Measurements from ENCODE around the gene PLEKHA4. TPM values are rescaled to one million over a fixed set of nuclear protein-coding genes. Genes with fewer than 3 reads are reported as not detected.

Gene PLEKHA4
- total and polyA plus RNA-seq, 2 donors (not counting 1 experiment from before 2014, with no cell fraction given), result 4.3 to 6.2 TPM

- ATAC-seq (ENCODE audit: low read depth) (no peak), DNase-seq (no peak)
- Mint-ChIP-seq H3K27ac (no peak overlapping the region), H3K4me3 (no peak overlapping the region), H3K9me3 (ENCODE audit: insufficient read depth) (no peaks in the 10 kb centered on the region), H3K27me3 (no peaks in the 10 kb centered on the region), H3K4me1 (peaks cover 22% of the 10 kb centered on the region)
- H3K36me3 ChIP-seq (replicated peaks in 1 of 2; ENCODE audit: control extremely low read depth in 1 of 2, control insufficient read depth in 1 of 2, extremely low read depth in 1 of 2, insufficient read depth in 2 of 2, low read length in 1 of 2), result no peaks in the 10 kb centered on the region
- no peak overlapping the region for H3K9ac ChIP-seq (ENCODE audit: low read length)
- TF ChIP-seq CTCF (IDR thresholded peaks at IDR 0.05) (no peak), EZH2 (IDR thresholded peaks at IDR 0.05; ENCODE audit: borderline replicate concordance, insufficient read depth, low read depth, low read length, poor library complexity, severe bottlenecking) (no peak)
- POLR2A ChIA-PET, result no interaction called here
- no peaks in the 10 kb centered on the region for H4K20me1 ChIP-seq (ENCODE audit: control insufficient read depth, insufficient read depth, low read length, poor library complexity, severe bottlenecking)
- H3K9me3 ChIP-seq (ENCODE audit: control extremely low read depth in 1 of 3, control insufficient read depth in 2 of 3, insufficient read depth in 1 of 3, low read length in 2 of 3), result peaks cover 0 to 8% (median 0%) of the 10 kb centered on the region in 3 donors
- H3K4me3 ChIP-seq (ENCODE audit: control extremely low read depth in 1 of 5, extremely low read depth in 1 of 5, insufficient read depth in 1 of 5, low read depth in 2 of 5, low read length in 4 of 5), result no peak overlapping the region
- H3K27me3 ChIP-seq (replicated peaks in 1 of 4; ENCODE audit: control extremely low read depth in 1 of 4, control insufficient read depth in 3 of 4, insufficient read depth in 4 of 4, low read length in 3 of 4), result peaks cover 0 to 13% (median 1%) of the 10 kb centered on the region in 4 experiments
- CTCF ChIA-PET, result interaction anchor here (0.9 to 2.0 kb wide), 4 partner anchors 10 to 38 kb away, joined by 3 to 10 read pairs (median 6); no protein-coding TSS in a partner anchor
- H3K4me1 ChIP-seq (ENCODE audit: control insufficient read depth in 2 of 2, insufficient read depth in 2 of 2, low read length in 2 of 2), result peaks cover 16 to 25% of the 10 kb centered on the region in 2 donors
- WGBS (ENCODE audit: insufficient coverage), result 76% methylated on average over 3 of the region's 5 CpGs
- intact Hi-C loops (cut with micrococcal nuclease), result no loop called here
- no peaks in the 10 kb centered on the region for H3K79me2 ChIP-seq (ENCODE audit: control insufficient read depth, insufficient read depth, low read length)
- H2AFZ ChIP-seq (ENCODE audit: insufficient read depth, low read depth, low read length, poor library complexity, severe bottlenecking), result no peak overlapping the region
- no peak overlapping the region for H3K4me2 ChIP-seq (replicated peaks; ENCODE audit: low read depth, low read length, poor library complexity, severe bottlenecking)
- no peak overlapping the region for H3K27ac ChIP-seq (ENCODE audit: low read length in 2 of 2)
These were observed 35.4 kb downstream of the PLEKHA4 start for GRCh38 chr19:48833049-48833448.

GRCh38 chr19:48830965-48831364, 37.5 kb downstream of the PLEKHA4 start:
- H3K27me3 ChIP-seq (replicated peaks in 1 of 4; ENCODE audit: control extremely low read depth in 1 of 4, control insufficient read depth in 3 of 4, insufficient read depth in 4 of 4, low read length in 3 of 4), result no peaks in the 10 kb centered on the region
- H3K4me3 ChIP-seq (ENCODE audit: control extremely low read depth in 1 of 5, extremely low read depth in 1 of 5, insufficient read depth in 1 of 5, low read depth in 2 of 5, low read length in 4 of 5), result no peak overlapping the region
- Mint-ChIP-seq H3K4me1 (peaks cover 8% of the 10 kb centered on the region), H3K9me3 (ENCODE audit: insufficient read depth) (no peaks in the 10 kb centered on the region), H3K4me3 (no peak overlapping the region), H3K27ac (no peak overlapping the region), H3K27me3 (no peaks in the 10 kb centered on the region)
- ChIA-PET POLR2A (no interaction called here), CTCF (interaction anchor here (0.9 to 1.9 kb wide), 5 partner anchors 10 to 141 kb away, joined by 3 to 7 read pairs (median 5); no protein-coding TSS in a partner anchor)
- ATAC-seq (ENCODE audit: low read depth) (no peak), DNase-seq (no peak)
- peaks cover 6 to 8% of the 10 kb centered on the region in 2 donors for H3K4me1 ChIP-seq (ENCODE audit: control insufficient read depth in 2 of 2, insufficient read depth in 2 of 2, low read length in 2 of 2)
- H3K36me3 ChIP-seq (replicated peaks in 1 of 2; ENCODE audit: control extremely low read depth in 1 of 2, control insufficient read depth in 1 of 2, extremely low read depth in 1 of 2, insufficient read depth in 2 of 2, low read length in 1 of 2), result no peaks in the 10 kb centered on the region
- H3K9me3 ChIP-seq (ENCODE audit: control extremely low read depth in 1 of 3, control insufficient read depth in 2 of 3, insufficient read depth in 1 of 3, low read length in 2 of 3), result peaks cover 0 to 3% (median 0%) of the 10 kb centered on the region in 3 donors
- H2AFZ ChIP-seq (ENCODE audit: insufficient read depth, low read depth, low read length, poor library complexity, severe bottlenecking), result no peak overlapping the region
- H3K9ac ChIP-seq (ENCODE audit: low read length), result no peak overlapping the region
- H4K20me1 ChIP-seq (ENCODE audit: control insufficient read depth, insufficient read depth, low read length, poor library complexity, severe bottlenecking), result no peaks in the 10 kb centered on the region
- intact Hi-C loops (cut with micrococcal nuclease), result no loop called here
- no peak overlapping the region for H3K27ac ChIP-seq (ENCODE audit: low read length in 2 of 2)
- H3K4me2 ChIP-seq (replicated peaks; ENCODE audit: low read depth, low read length, poor library complexity, severe bottlenecking), result no peak overlapping the region
- no CpG with 5 or more reads among the region's 4 CpGs for WGBS (ENCODE audit: insufficient coverage)
- no peak for TF ChIP-seq CTCF (IDR thresholded peaks at IDR 0.05)
- TF ChIP-seq EZH2 (IDR thresholded peaks at IDR 0.05; ENCODE audit: borderline replicate concordance, insufficient read depth, low read depth, low read length, poor library complexity, severe bottlenecking), result no peak
- H3K79me2 ChIP-seq (ENCODE audit: control insufficient read depth, insufficient read depth, low read length), result no peaks in the 10 kb centered on the region
